ENCODE results near the gene ADAMTS1.
A peak's percentile ranks its signal among the peaks of the same experiment; 100 is the strongest.

ADAMTS1 gene

DNA sequence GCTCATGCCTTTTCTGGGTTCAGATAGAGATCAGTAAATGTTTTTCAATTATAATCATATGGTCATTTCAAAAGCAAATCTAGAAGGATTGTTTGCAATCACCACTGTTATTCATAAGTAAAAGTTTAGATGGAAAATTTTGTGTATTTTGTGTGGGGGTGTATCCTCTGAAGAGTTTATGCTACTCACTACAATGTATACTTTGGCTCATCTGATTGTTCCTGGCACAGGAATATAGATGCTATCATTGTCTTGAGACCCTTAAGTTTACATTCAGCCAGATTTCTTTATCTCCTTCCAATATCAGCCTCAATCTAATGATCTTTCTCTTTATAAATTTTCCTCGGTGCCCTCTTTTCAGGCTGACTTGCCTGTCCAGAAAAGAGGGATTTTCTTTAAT, 33.0 kb downstream of the ADAMTS1 start:
- DNase-seq: no peak

DNA sequence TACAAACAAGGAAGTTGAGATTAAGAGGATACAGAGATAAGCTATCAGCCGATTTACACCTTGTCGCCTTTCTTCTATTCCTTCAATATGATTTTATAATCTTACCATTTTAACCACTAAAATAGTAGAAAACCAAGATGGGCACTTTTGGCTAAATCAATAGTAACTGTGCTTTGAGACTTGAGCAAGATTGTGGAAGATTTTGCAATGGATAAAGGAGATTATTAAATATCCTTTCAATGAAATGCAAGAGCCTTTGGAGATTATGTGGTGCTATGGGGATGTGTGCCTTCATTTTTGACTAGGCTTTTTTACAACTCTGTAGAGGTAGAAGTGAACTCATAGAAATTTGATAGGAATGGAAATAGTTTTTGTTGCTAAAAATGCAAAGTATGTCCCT, 33.7 kb downstream of the ADAMTS1 start:
- DNase-seq: no peak

DNA sequence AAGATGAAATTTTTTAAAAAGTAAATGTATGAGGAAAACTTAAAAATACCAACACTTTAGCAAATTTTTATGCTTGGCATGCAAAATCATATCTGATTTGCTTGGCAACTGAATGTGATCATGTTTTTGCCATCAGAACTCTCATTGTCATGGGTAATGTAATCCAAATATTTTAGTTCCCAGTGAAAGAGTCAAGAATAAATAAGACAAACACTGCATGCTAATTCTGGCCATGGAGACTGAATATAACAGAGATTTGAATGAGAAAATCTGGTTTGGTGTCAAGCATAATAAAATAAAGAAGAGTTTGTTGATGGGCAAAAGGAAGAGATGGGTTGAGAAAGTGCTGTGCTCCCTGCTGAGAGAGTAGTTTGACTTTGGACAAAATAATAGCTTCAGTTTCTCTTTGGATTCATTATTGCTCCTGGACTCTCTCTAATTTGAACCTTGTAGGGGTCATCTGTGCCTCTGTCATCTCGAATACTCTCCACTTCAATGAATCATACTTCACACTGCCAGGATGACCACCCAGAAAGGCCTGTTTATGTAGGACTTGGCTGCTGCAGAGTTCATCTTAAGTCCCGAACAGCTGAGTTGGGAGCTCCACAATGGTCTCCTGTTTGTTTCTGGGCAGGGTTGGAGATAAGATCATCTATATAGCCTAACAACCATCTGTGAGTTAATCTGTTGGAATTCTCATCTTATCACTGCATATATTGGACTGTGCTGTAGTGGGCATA, 34.4 kb downstream of the ADAMTS1 start:
- no peak for DNase-seq

DNA sequence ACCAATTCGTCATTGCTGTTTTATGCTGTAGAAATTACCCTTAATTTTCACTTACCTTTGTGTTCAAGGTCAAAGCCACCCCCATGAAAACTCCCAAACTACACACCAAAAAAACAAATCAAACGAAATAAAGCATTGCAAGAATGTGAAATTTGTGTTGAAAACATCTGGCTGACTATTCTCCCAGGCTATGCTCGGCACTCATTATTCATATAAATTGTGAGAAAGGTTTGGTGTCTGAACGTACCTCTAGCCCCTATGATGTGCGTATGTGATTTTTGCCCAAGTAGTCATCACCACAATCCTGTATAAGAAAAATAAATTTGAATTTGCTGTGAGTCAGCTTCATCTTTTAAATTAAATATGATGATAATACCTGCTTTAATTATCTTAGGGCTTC, 34.9 kb downstream of the ADAMTS1 start:
- no peak for DNase-seq

DNA sequence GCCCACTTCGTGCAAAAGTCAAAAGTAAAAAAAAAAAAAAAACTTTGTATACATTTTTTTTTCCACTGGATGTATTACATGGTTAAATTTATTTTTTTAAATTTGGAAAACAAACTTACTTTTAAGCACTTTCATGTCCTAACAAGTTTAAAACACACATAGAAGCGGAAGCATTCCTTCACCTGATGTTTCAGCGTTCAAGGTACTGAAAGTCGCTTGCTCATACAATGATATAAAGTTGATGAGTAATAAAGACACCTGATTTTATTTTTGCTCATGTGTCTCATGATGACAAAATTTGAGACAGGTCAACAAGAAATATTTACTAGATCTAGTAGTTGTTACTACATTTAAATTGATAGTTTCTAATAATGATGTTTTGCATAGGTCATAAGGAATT, 35.5 kb downstream of the ADAMTS1 start:
- no peak for DNase-seq

DNA sequence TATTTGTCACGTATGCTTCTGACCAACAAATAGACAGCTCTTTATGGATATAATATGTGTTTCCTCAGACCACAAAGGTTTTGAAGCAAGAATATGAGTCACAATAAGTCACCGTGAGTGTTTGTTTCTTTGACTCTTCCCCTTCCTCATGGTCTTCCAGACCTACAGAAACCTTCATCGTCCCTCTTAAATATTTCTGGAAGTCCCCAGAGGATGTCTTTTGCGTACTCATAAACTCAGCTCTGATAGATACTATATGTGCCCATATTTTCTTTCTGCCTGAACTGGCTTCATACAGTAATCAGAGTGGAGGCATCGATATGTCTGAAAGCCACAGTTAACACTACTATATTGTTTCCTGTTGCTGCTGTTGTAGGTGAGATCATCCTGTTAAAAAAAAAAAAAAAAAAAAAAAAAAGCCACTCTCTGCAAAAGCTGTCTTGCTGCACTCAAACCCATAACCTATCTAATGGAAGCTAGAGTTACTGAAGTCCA, 38.4 kb downstream of the ADAMTS1 start:
- no peak for DNase-seq

DNA sequence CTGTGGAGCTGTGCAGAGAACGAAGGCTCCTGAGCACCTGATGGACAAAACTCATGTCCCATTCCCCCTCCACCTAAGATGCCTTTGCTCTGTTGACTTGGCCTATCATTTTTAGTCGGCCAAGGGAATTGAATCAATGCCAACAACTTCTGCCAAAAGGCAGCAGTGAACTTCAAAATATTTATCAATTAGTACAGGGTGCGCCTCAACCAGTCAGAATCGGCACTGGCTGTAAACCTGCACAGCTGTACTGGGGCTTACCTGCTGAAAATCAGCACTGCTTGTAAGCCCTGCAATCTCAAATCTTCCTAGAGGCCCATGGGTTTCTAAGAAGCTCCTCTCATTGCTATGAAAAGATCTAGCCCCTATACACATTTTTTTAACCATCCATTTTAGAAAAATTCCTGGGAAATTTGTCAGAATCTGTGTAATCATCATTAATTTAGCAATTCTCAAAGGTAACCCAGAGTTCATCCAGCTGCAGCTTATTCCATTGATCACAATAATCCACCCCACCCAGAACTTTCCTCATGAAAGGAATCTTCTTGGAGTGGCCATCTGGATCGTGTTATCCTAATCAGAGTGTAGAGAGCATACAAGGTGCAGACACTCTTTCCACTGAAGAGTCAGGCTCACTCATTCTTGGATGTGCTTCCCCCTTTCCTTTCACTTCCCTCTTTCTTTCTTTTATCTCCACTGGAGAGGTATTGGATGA, 40.2 kb downstream of the ADAMTS1 start:
- DNase-seq: no peak

DNA sequence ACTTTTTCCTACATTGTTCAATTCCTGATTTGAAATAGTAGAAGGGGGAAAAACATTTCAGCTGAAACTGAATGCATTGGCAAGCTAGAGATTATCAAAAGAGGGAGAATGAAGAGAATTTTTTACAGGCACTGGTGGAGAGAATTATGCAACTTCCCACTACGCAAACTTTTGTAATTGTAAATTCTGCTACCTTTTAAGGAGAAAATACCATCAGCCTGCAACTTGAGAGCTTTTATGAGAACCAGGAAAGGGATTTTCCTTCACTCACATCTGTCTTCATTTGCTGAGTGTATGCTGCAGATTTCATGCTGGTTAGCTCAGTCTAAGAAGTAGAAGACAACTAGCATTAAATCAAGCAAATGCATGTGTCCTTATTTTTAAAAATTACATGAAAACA, 43.7 kb downstream of the ADAMTS1 start:
- no peak for DNase-seq

DNA sequence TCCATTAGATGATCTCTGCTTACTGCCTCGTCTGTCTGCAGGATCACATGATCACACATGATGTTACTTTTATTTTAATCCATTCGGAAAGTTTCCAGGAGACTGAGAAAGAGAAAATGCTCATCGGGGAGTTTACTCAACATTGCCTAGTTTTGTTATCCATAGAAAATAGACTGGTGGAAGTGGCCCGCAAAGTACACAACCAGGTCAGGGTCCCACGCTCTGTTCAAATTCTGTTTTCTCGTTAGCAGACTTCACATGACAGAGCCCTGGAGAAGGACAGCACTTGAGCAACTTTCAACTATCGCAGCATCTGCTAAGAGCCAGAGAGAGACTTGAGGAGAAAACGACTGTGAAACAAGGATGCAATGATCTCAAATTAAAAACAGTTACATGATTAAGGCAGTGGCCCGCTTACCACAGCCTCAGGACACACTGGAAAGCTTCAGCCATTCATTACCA, 44.2 kb downstream of the ADAMTS1 start:
- no peak for DNase-seq

DNA sequence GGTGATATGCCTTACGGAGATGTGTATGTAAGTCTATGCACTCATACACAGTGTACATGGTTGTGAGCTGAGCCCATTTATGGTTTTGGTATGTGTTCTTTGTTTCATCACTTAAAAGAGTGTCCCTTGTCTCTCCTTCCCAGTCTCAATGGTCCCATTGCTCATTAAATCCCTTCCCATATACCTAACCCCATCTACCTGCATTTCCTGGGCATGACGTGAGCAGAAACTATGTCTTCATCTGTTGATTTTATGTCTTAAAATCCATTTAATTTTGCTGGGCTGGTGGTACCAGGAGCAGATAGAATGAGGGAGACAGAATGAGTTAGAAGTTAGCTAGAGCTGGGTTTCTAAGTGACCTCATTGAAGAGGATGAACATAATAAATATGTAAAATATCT, 44.8 kb downstream of the ADAMTS1 start:
- DNase-seq: no peak

DNA sequence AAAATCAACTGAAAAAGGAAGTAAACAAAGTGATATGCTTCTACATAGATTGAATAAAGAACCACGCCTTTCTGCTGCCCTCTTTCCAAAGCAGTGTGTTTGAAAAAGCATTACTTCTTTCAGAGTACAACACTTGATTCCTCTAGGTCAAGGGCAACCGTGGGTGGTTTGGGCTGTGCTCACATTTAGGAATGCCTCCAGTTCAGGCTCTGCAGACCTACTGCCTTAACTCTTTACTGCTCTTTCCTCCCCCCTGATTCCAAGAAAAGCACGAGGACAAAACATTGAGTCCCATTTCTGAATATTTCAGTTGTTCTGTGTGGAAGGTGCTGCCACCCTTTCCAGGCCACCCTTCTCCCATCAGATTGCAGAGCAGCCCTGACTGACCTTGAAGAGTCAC, 45.2 kb downstream of the ADAMTS1 start:
- no peak for DNase-seq

DNA sequence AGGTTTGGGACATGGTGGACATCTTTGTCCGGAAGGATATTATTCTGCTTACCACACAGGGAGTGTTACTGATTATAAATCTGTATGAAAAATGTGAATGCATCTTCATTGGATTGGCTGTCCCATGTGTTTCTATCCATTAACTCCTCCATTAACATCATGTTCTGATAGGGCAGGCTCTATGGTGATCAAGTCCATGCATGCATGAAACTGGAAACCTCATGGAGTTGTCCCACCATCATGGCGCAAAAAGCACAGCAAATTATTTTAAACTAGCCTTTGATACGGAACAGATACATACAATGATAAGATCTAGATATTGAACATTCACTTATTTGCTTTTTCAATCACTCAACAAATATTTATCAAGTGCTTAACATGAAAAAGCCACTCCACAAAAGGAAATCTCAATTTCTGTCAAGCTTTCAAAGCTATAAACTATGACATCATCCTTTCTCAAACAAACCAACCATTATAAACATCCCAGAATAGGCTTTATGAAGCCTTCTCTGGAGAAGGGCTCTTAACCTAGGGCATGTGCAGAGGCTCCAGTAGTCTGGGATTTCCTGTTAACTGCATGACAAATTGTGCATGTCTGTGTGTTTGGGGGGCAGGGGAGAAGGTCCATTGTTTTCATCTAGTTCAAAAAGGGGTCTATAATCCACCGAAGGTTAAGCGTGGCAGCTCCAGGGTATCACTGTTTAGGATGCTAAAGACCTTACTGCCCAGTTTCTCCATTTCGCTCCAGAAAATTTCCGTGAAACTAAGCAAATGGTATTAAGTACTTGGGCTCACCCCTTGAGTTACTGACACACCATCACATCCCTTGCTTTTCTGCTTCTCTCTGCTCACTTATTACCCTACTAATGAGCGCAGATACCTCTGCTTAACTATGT, 46.1 kb downstream of the ADAMTS1 start:
- DNase-seq: peak in 1 of 2 experiments; percentile 22

DNA sequence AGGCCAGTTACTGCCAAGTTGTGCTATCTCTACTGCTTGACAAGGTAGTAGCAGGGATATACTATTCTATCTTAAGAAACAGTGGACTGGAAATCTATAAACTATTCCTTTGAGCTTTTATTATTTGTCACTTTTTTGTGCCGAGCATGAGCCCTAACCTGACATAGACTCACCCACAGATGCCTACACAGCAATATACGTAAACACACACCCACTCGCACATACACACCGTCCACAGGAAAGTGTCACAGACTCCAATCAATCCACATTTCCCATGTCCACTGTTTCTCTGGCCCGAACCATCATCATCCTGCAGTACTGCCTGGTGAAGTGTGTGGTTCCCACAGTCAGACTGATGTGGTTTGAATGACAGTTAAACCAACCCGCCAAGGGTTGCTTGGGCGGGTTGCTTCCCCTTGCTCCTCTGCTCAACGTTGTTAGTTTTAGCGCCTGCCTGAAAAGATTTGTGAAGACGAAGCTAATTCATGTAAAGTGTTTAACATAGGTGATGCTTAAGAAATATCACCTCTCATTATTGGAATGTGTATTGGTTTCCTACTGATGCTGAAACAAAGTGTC, 47.2 kb downstream of the ADAMTS1 start:
- no peak for DNase-seq

DNA sequence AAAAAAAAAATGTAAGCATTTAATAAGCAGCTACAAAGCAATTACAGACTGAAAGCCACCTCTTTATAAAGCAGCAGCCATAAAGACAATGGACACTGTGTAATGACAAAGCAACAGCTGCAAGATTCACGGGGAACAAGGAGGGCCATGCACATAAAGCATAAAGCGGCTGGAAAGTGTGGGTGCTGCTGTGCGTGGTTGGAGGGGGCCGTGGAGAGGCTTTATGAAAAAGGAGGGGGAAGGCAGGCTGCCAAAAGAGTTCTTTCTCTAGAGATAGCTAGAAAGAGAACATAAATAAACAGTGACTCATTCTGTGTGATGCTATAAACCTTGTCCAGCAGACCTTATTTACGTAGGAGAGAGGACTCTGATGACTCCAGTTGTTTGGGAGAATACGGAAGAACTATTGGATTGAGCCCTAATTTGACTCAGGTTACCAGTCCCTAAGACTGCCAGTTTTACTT, 49.3 kb downstream of the ADAMTS1 start:
- DNase-seq: peak in 1 of 2 experiments; percentile 40

DNA sequence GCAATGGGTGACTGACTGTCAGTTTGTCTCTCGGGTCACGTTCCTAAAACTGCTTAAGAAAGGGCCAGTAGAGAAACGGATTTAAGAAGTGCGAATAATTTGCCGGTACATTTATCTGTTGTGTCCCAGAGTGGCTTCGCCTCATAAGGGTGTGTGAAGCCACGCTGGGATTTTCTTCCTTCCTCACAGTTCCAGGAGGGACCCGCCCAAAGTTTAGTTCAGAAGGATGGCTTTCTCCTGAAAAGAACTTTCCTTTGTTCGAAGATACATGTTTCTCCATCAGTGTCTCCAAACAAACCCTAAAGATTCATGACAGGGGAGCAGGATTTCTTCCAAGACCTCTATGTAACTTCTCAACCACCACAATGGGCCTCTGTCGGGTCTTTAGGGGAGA, 49.8 kb downstream of the ADAMTS1 start:
- no peak for DNase-seq

DNA sequence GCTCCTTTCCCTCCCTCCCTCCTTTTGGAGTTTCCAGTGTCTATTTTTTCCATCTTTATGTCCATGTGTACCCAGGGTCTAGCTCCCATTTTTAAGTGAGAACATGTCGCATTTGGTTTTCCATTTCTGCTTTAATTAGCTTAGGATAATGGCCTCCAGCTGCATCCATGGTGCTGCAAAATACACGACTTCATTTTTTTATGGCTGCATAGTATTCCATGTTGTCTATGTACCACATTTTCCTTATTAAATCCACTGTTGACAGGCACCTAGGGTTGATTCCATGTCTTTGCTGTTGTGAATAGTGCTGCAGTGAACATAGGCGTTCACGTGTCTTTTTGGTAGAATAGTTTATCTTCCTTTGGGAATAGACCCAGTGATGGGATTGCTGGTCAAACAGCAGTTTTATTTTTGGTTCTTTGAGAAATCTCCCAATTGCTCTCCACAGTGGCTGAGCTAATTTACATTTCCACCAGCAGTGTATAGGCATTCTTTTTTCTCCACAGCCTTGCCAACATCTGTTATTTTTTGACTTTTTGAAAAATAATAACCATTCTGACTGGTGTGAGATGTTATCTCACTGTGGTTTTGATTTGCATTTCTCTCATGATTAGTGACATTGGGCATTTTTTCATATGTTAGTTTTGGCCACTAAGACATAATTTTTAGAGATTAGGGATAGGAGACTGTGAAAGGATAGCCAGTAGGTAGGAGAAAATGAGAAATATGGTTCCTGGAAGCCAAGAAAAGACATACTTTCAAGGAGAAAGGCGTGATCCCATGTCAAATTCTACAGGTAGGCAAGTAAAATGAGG, 50.4 kb downstream of the ADAMTS1 start:
- DNase-seq: no peak

DNA sequence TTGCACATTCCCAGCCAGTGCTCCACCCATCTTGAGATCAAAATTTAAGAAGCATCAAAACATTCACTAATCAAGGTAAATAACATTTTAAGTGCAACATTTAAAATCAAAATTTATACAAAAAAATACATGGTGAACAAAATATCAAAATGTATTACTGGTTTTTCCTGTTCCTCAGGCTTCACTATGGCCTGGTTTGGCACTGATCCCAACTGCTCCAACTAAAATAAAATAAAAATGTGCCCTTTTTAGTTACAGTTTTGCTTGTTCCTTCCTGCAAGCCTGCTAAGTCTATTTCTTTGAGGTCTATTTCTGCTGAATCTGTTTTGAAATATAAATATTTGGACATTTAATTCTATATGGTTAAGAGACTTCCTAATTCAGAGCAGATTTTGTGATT, 54.9 kb downstream of the ADAMTS1 start:
- DNase-seq: no peak

DNA sequence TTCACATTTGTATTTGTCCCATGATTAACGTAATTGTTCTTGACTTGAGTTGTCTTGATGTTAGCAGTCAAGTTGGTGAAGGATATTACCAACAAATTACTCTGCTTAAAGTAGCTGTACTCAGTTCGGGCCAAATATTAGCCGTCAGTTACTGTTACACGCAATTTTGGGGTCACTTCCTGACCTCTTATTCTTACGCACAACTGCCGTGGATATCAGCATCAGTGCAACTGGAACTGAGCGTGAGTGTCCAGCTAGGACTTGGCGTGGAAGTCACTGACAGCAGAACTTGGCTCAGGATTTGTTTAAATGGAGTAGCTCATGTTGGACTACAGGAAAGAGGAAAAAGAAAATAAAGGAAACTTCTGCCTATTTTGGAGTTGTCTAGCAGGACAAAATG, 56.4 kb downstream of the ADAMTS1 start:
- DNase-seq: no peak
